ENCODE results near the gene ADGRG7. TPM values are rescaled to one million over a fixed set of nuclear protein-coding genes. Genes with fewer than 3 reads are reported as not detected.
"Not testable (repeated sequence)": the region's sequence is repeated elsewhere in the genome, so short reads cannot be mapped to it uniquely, and the experiment has no call there.

ADGRG7 gene
- total RNA-seq, 2 donors from 2014 or later, result not detected

- DNase-seq (no peak), ATAC-seq (no peak)
- intact Hi-C loops (cut with DNase I), result no loop called here
Measured at GRCh38 chr3:100635273-100635701, 25.9 kb downstream of the ADGRG7 start.

- peak in 1 of 2 donors; percentile 48 for ATAC-seq
- intact Hi-C loops (cut with DNase I), result no loop called here
- no peak for DNase-seq
Measured at GRCh38 chr3:100637197-100637631, 27.8 kb downstream of the ADGRG7 start.

- DNase-seq (no peak), ATAC-seq (no peak)
- intact Hi-C loops (cut with DNase I), result no loop called here
Measured at GRCh38 chr3:100640633-100641032, 31.2 kb downstream of the ADGRG7 start.

- DNase-seq, result no peak
- peak in 1 of 2 donors; percentile 48 for ATAC-seq
- intact Hi-C loops (cut with DNase I), result no loop called here
Measured at GRCh38 chr3:100641471-100642032, 32.2 kb downstream of the ADGRG7 start.

GRCh38 chr3:100645913-100646312, 36.5 kb downstream of the ADGRG7 start:
- intact Hi-C loops (cut with DNase I), result no loop called here

GRCh38 chr3:100647171-100647570, 37.8 kb downstream of the ADGRG7 start:
- DNase-seq (no peak), ATAC-seq (no peak)
- intact Hi-C loops (cut with DNase I), result no loop called here

More at GRCh38 chr3:100645913-100646312, 36.5 kb downstream of the ADGRG7 start:
- no peak for ATAC-seq
- DNase-seq, result no peak

GRCh38 chr3:100647657-100648056, 38.3 kb downstream of the ADGRG7 start:
- ATAC-seq (no peak), DNase-seq (no peak)
- intact Hi-C loops (cut with DNase I), result no loop called here

- DNase-seq (no peak), ATAC-seq (peak in 1 of 2 donors; percentile 56)
- intact Hi-C loops (cut with DNase I), result no loop called here
Measured at GRCh38 chr3:100650651-100651619, 41.5 kb downstream of the ADGRG7 start.

GRCh38 chr3:100653604-100654294, 44.3 kb downstream of the ADGRG7 start:
- DNase-seq (no peak), ATAC-seq (no peak)
- intact Hi-C loops (cut with DNase I), result no loop called here

GRCh38 chr3:100656945-100657344, 47.5 kb downstream of the ADGRG7 start:
- DNase-seq (no peak), ATAC-seq (no peak)
- intact Hi-C loops (cut with DNase I), result no loop called here

- ATAC-seq; DNase-seq; intact Hi-C loops (cut with DNase I): not testable (repeated sequence)
Measured at GRCh38 chr3:100661294-100661693, 51.9 kb downstream of the ADGRG7 start.

- intact Hi-C loops (cut with DNase I), result no loop called here
- DNase-seq (no peak), ATAC-seq (peak in 1 of 2 donors; percentile 65)
Measured at GRCh38 chr3:100662113-100662823, 52.9 kb downstream of the ADGRG7 start.

GRCh38 chr3:100665230-100665629, 55.8 kb downstream of the ADGRG7 start:
- no peak for DNase-seq
- intact Hi-C loops (cut with DNase I), result no loop called here
- ATAC-seq, result no peak

GRCh38 chr3:100666699-100667098, 57.3 kb downstream of the ADGRG7 start:
- intact Hi-C loops (cut with DNase I); ATAC-seq; DNase-seq: not testable (repeated sequence)

- ATAC-seq; intact Hi-C loops (cut with DNase I): not testable (repeated sequence)
Measured at GRCh38 chr3:100667316-100667715, 57.9 kb downstream of the ADGRG7 start.

GRCh38 chr3:100670995-100671394, 61.6 kb downstream of the ADGRG7 start:
- DNase-seq; ATAC-seq; intact Hi-C loops (cut with DNase I): not testable (repeated sequence)

More at GRCh38 chr3:100667316-100667715, 57.9 kb downstream of the ADGRG7 start:
- DNase-seq, result not testable (repeated sequence)

- DNase-seq (no peak), ATAC-seq (no peak)
- intact Hi-C loops (cut with DNase I), result no loop called here
Measured at GRCh38 chr3:100681496-100681895, 72.1 kb downstream of the ADGRG7 start.

- intact Hi-C loops (cut with DNase I), result no loop called here
Measured at GRCh38 chr3:100682056-100682853, 72.9 kb downstream of the ADGRG7 start.

More at GRCh38 chr3:100682056-100682853, 72.9 kb downstream of the ADGRG7 start:
- peak in 1 of 2 donors; percentile 73 for ATAC-seq
- peak; percentile 34 for DNase-seq

All from left cardiac atrium (tissue), 4 donors.